ENCODE results near the gene CALD1. TPM values are rescaled to one million over a fixed set of nuclear protein-coding genes. Genes with fewer than 3 reads are reported as not detected.
A peak's percentile ranks its signal among the peaks of the same experiment; 100 is the strongest.

CALD1 gene
- polyA plus RNA-seq, 1 donor, result 191 TPM

DNA sequence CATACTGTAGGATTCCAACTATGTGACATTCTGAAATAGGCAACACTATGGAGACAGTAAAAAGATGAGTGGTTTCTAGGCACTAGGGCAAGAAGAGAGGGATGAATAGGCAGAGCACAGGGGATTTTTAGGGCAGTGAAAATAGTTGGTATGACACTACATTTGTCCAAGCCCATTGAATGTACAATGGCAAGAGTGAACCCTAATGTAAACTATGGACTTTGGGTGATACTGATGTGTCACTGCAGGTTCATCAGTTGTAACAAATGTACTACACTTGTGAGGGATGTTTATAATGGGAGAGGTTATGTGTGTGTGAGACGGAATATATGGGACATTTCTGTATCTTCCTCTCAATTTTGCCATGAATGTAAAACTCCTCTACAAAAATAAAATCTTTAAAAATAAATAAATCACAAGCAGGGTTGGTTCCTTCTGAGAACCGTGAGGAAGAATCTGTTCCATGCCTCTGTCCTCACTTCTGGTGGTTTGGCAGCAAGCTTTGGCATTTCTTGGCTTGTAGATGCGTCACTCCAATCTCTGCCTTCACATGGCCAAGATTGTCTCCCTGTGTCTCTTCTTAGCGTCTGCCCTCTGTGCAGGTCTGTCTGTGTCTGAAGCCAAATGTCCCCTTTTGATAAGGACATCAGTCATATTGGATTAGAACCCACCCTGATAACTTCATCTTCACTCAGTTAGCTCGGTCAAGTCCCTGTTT is 123.8 kb downstream of the CALD1 start:
- H3K36me3 ChIP-seq (ENCODE audit: control insufficient read depth, insufficient read depth, low read length), result no peaks in the 10 kb centered on the region
- H3K4me3 ChIP-seq (ENCODE audit: low read length), result no peak overlapping the region
- H3K27me3 ChIP-seq (ENCODE audit: control insufficient read depth, insufficient read depth, low read length), result no peaks in the 10 kb centered on the region
- no peaks in the 10 kb centered on the region for H3K9me3 ChIP-seq (ENCODE audit: control insufficient read depth, low read depth, low read length)
- peak in 1 of 2 donors; percentile 18 for DNase-seq
- H3K4me1 ChIP-seq (ENCODE audit: control insufficient read depth, insufficient read depth, low read length), result peaks cover 24% of the 10 kb centered on the region
- 94% methylated on average over 2 of the region's 5 CpGs for WGBS (ENCODE audit: insufficient coverage, low lambda C conversion rate)
- no peak overlapping the region for H3K27ac ChIP-seq (ENCODE audit: low read length)

DNA sequence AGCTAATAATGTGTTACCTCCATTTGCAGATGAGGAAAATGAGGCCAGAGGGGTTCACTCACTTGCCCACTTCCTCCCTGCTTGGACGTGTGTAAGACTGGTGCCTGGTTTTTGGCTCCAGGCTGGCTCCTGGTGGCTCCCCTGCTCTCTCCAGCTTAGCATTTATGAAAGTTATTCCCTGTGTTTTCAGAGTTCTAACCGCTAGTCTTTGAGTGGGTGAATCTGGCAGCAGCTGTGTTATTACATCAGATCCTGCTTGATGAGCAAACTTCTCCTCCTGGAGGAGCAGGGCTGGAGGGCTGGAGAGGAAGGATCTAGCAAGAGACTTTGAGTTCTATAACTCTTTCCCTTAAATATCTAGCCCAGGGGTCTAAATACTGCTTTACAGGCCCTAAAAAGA is 125.9 kb downstream of the CALD1 start:
- Histone ChIP-seq H3K9me3 (ENCODE audit: control insufficient read depth, low read depth, low read length) (no peaks in the 10 kb centered on the region), H3K4me1 (ENCODE audit: control insufficient read depth, insufficient read depth, low read length) (peaks cover 20% of the 10 kb centered on the region), H3K4me3 (ENCODE audit: low read length) (no peak overlapping the region), H3K36me3 (ENCODE audit: control insufficient read depth, insufficient read depth, low read length) (no peaks in the 10 kb centered on the region), H3K27ac (ENCODE audit: low read length) (peak overlapping the region; percentile 10), H3K27me3 (ENCODE audit: control insufficient read depth, insufficient read depth, low read length) (no peaks in the 10 kb centered on the region)
- DNase-seq, result peak; percentile 26 to 38
- WGBS (ENCODE audit: insufficient coverage, low lambda C conversion rate), result no CpG with 5 or more reads among the region's 2 CpGs

DNA sequence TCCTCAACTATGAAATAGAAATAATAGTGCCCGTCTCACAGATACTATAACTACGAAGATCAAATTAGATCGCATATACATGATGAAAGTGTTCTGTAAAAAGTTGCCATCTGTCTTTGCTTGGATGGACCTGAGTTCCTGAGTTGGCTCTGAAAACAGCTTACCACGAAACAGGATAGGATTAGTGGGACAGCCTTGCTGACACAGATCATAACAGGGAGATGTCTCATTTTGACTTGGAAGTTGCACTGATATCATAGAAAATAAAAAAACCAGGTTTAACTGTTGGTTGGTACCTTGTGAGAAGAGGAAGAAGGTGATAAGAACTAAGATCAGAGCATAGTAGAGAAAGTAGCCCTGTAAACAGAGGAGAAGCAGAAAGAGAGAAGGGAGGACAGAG is 127.6 kb downstream of the CALD1 start:
- DNase-seq, result no peak
- Histone ChIP-seq H3K9me3 (ENCODE audit: control insufficient read depth, low read depth, low read length) (no peaks in the 10 kb centered on the region), H3K27me3 (ENCODE audit: control insufficient read depth, insufficient read depth, low read length) (no peaks in the 10 kb centered on the region), H3K4me3 (ENCODE audit: low read length) (no peak overlapping the region), H3K36me3 (ENCODE audit: control insufficient read depth, insufficient read depth, low read length) (no peaks in the 10 kb centered on the region), H3K4me1 (ENCODE audit: control insufficient read depth, insufficient read depth, low read length) (peaks cover 13% of the 10 kb centered on the region), H3K27ac (ENCODE audit: low read length) (no peak overlapping the region)
- 100% methylated on average over 4 of the region's 4 CpGs for WGBS (ENCODE audit: insufficient coverage, low lambda C conversion rate)

DNA sequence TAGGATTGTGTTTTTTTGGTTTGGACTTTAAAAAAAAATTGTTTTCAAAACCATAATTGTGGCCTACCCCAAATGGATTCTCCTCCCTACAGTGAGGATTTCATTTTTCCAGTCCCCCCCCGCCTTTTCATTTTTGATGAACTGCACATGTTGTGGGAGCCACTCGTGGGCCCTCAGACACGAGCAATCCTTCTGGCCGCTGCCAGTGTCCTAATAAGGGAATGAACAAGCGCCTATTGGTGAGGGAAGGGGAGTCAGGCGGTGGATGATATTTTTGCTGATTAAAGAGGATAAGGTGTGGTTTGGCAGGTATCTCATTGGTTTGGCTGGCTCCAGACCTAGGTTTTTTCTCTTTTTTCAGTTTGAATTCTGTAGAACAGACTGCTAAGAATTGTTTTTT is 128.2 kb downstream of the CALD1 start:
- H3K4me3 ChIP-seq (ENCODE audit: low read length), result no peak overlapping the region
- no peaks in the 10 kb centered on the region for H3K27me3 ChIP-seq (ENCODE audit: control insufficient read depth, insufficient read depth, low read length)
- no peak overlapping the region for H3K27ac ChIP-seq (ENCODE audit: low read length)
- no CpG with 5 or more reads among the region's 6 CpGs for WGBS (ENCODE audit: insufficient coverage, low lambda C conversion rate)
- no peaks in the 10 kb centered on the region for H3K9me3 ChIP-seq (ENCODE audit: control insufficient read depth, low read depth, low read length)
- no peaks in the 10 kb centered on the region for H3K36me3 ChIP-seq (ENCODE audit: control insufficient read depth, insufficient read depth, low read length)
- DNase-seq, result no peak
- H3K4me1 ChIP-seq (ENCODE audit: control insufficient read depth, insufficient read depth, low read length), result peaks cover 8% of the 10 kb centered on the region

DNA sequence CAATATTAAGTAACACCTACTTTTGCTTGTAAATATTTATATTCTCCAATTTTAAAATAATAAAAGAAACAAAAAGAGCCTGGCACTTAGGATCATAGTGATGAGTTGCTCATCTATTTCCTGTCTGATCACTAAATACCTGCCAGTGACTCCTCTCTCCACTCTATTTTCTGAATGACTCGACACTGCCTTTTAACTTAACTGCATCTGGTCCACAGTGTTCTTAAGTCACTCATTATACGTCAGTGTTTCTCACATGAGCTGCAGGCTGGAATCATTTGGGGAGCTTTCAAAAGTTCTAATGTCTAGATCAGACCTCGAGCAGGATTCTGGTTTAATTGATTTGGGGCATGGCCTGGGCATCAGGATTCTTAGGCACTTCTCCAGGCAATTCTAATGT is 128.9 kb downstream of the CALD1 start:
- Histone ChIP-seq H3K27ac (ENCODE audit: low read length) (no peak overlapping the region), H3K9me3 (ENCODE audit: control insufficient read depth, low read depth, low read length) (no peaks in the 10 kb centered on the region), H3K4me3 (ENCODE audit: low read length) (no peak overlapping the region), H3K4me1 (ENCODE audit: control insufficient read depth, insufficient read depth, low read length) (peaks cover 4% of the 10 kb centered on the region), H3K36me3 (ENCODE audit: control insufficient read depth, insufficient read depth, low read length) (no peaks in the 10 kb centered on the region), H3K27me3 (ENCODE audit: control insufficient read depth, insufficient read depth, low read length) (no peaks in the 10 kb centered on the region)
- no CpG with 5 or more reads among the region's 3 CpGs for WGBS (ENCODE audit: insufficient coverage, low lambda C conversion rate)
- no peak for DNase-seq

DNA sequence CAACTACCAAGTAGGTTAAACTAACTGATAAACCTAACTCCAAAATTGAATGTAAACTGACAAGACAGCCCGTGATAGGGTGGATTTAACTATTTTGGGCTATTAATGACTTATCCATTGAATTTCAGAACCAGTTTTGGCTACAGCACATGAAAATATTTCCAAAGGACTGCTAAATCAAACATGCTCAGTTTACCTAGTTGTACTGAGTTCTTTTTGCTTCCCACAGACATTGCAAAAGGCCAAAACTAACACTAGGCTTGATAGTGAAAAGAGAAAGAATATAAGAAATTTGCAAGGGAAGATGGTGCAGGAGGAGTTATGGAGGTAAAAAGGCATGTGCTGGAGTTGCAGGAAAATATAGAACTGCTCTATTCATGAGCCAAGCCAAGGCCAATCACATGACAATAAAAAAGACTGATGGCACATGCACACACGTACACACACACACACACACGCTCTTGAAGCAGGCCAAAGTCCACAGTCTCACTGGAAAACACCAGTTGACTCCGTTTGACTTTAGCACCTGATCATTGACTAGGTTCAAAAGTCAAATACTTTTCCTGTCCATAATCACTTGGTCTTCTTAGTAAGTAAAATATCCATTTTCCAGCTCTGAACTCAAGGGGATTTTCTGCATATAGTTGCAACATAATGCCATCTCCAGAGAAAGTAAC is 130.9 kb downstream of the CALD1 start:
- H3K27ac ChIP-seq (ENCODE audit: low read length), result peak overlapping the region; percentile 57
- DNase-seq, result peak; percentile 89 to 95
- WGBS (ENCODE audit: insufficient coverage, low lambda C conversion rate), result no CpG with 5 or more reads among the region's 4 CpGs

DNA sequence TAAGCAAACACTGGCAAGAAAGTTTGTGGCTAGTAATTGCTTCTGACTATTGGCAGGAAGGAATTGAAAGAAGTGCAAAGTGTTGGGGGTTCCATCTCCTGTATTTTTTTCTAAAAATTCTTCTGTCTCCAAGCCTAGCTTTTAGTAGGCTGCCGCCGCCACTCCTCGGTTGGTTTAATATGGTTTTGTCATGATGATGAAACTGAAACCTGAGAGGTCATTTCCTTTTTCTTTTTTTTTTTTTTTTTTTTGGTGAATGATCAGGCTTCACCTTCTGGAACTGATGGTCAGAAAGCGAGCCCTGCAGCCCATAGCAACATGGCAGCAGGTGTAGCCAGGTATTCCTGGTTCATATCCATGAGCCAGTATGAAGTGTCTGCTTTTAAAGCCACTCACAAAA is 131.5 kb downstream of the CALD1 start:
- WGBS (ENCODE audit: insufficient coverage, low lambda C conversion rate), result no CpG with 5 or more reads among the region's 4 CpGs
- H3K9me3 ChIP-seq (ENCODE audit: control insufficient read depth, low read depth, low read length), result no peaks in the 10 kb centered on the region
- peaks cover 4% of the 10 kb centered on the region for H3K4me1 ChIP-seq (ENCODE audit: control insufficient read depth, insufficient read depth, low read length)
- H3K36me3 ChIP-seq (ENCODE audit: control insufficient read depth, insufficient read depth, low read length), result no peaks in the 10 kb centered on the region
- H3K27me3 ChIP-seq (ENCODE audit: control insufficient read depth, insufficient read depth, low read length), result no peaks in the 10 kb centered on the region
- no peak overlapping the region for H3K4me3 ChIP-seq (ENCODE audit: low read length)
- peak overlapping the region; percentile 42 for H3K27ac ChIP-seq (ENCODE audit: low read length)
- no peak for DNase-seq

More for the DNA sequence above, 130.9 kb downstream of the CALD1 start:
- no peak overlapping the region for H3K4me3 ChIP-seq (ENCODE audit: low read length)
- H3K27me3 ChIP-seq (ENCODE audit: control insufficient read depth, insufficient read depth, low read length), result no peaks in the 10 kb centered on the region
- H3K36me3 ChIP-seq (ENCODE audit: control insufficient read depth, insufficient read depth, low read length), result no peaks in the 10 kb centered on the region
- H3K4me1 ChIP-seq (ENCODE audit: control insufficient read depth, insufficient read depth, low read length), result peaks cover 4% of the 10 kb centered on the region
- H3K9me3 ChIP-seq (ENCODE audit: control insufficient read depth, low read depth, low read length), result no peaks in the 10 kb centered on the region

DNA sequence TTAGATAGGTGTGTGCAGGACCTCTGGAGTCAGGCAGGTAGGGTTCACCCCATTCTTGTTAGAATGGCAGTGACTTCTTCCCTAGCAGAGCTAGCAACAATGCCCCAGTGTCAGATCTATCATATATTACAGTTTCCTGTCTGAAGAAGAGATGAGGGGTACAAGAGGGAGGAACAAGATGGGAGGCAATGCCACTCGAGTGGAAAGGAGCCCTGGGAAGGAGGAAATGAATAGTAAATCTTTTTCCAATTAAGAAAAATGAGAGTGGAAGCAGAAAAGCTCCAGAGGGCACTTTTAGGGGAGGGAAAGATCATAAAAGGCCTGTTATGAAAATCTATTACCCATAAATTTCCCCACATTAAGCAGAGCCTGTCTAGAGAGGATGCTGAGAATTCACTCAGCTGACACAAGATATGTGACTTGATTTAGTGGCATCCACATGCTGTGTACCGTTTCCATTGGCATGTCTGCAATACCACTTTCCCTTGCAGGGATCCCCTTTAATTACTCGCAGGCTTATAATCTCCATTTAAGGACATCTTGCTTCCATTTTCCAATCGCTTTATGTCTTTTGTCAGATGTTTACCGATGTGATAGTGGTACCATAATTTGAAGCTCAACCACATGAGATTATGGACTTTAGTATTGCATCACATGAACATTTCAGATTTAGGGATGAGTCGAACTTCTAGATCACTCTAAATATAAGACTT is 136.9 kb downstream of the CALD1 start:
- no peak for DNase-seq
- Histone ChIP-seq H3K4me1 (ENCODE audit: control insufficient read depth, insufficient read depth, low read length) (no peaks in the 10 kb centered on the region), H3K4me3 (ENCODE audit: low read length) (no peak overlapping the region), H3K9me3 (ENCODE audit: control insufficient read depth, low read depth, low read length) (no peaks in the 10 kb centered on the region), H3K27ac (ENCODE audit: low read length) (no peak overlapping the region), H3K36me3 (ENCODE audit: control insufficient read depth, insufficient read depth, low read length) (peaks cover 3% of the 10 kb centered on the region), H3K27me3 (ENCODE audit: control insufficient read depth, insufficient read depth, low read length) (no peaks in the 10 kb centered on the region)
- 89% methylated on average over 1 of the region's 6 CpGs for WGBS (ENCODE audit: insufficient coverage, low lambda C conversion rate)

DNA sequence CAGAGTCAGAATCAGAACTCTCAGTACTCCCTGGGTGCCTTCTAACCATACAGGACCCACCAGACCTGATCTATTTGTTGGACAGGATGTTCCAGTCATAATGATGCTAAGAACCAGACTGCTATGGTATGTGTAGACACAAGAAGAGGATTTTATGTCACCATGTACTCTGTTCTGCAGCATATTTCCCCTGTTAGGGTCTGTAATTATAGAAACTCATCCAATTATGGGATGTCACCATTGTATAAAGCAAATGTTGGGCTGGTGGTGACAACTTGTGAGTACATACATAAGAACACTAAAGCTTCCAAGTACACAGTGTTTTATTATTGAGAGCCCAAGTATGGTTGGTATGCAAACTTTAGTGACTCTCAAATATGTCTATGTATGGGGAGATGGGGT is 139.8 kb downstream of the CALD1 start:
- H3K4me1 ChIP-seq (ENCODE audit: control insufficient read depth, insufficient read depth, low read length), result no peaks in the 10 kb centered on the region
- H3K27me3 ChIP-seq (ENCODE audit: control insufficient read depth, insufficient read depth, low read length), result no peaks in the 10 kb centered on the region
- no peak overlapping the region for H3K4me3 ChIP-seq (ENCODE audit: low read length)
- H3K27ac ChIP-seq (ENCODE audit: low read length), result peak overlapping the region; percentile 3
- H3K36me3 ChIP-seq (ENCODE audit: control insufficient read depth, insufficient read depth, low read length), result peaks cover 3% of the 10 kb centered on the region
- DNase-seq, result no peak
- H3K9me3 ChIP-seq (ENCODE audit: control insufficient read depth, low read depth, low read length), result no peaks in the 10 kb centered on the region

DNA sequence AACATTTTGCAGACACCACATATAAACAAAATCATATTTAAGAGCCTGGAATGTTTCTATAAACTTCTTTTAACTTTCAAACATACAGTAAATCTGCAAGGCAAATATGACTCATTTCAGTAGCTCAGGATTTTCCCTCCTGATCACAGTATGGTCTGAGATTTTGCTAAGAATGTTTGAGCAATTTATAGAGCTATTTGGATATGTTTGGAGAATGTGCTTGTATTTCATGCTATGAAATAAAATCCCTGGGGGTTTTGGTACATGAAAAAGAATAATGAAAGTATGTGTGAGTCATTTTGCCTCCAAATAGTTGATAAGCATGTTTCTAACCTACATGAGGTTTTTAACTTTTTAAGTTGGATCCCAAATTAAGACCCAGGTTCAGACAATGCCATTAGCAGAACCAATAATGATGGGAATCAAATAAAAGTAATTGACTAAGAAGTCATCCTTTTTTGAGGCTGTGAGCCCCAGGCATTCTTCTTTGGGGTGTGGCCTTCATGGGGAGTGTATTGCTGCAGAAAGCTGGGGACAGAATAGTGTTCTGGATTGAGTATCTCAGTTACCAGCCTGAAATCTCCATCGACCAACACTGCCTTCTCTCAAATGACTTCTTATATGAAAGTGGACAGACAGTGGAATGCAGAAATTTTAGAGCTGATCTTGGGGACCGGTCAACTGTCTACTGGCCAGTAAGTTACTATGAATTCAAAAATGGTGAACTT is 140.8 kb downstream of the CALD1 start:
- no peak overlapping the region for H3K27ac ChIP-seq (ENCODE audit: low read length)
- no peaks in the 10 kb centered on the region for H3K4me1 ChIP-seq (ENCODE audit: control insufficient read depth, insufficient read depth, low read length)
- peak in 1 of 2 donors; percentile 11 for DNase-seq
- WGBS (ENCODE audit: insufficient coverage, low lambda C conversion rate), result 40% methylated on average over 1 of the region's 2 CpGs
- H3K9me3 ChIP-seq (ENCODE audit: control insufficient read depth, low read depth, low read length), result no peaks in the 10 kb centered on the region
- no peak overlapping the region for H3K4me3 ChIP-seq (ENCODE audit: low read length)
- no peaks in the 10 kb centered on the region for H3K27me3 ChIP-seq (ENCODE audit: control insufficient read depth, insufficient read depth, low read length)
- H3K36me3 ChIP-seq (ENCODE audit: control insufficient read depth, insufficient read depth, low read length), result peaks cover 3% of the 10 kb centered on the region

Measured in large intestine (tissue), 3 donors.